DMS53 treated with DMSO at 0.1 percent for 48 hours (cell line): Measurements from ENCODE around the gene GSN.
"Not testable (repeated sequence)": the region's sequence is repeated elsewhere in the genome, so short reads cannot be mapped to it uniquely, and the experiment has no call there.

Source experiments
- DNase-seq: peaks from one replicate; lab custom pipeline; 2025; ENCODE audit not compliant: unreplicated experiment; lab: John Stamatoyannopoulos, UW

GSN gene

DNA sequence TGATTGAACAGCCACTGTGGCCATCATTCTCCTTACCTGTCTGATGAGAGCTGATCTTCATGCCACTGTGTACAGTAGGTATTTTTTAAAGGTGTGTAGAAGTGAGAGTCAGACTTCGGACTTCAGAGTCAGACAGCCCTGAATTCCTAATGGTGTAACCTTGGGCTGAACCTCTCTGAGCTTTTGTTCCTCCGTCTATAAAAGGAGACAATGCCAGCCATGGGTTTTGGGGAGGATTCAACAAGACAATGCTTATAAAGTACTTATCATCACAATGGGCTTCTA, 18.7 kb downstream of the GSN start:
- DNase-seq, result no peak

DNA sequence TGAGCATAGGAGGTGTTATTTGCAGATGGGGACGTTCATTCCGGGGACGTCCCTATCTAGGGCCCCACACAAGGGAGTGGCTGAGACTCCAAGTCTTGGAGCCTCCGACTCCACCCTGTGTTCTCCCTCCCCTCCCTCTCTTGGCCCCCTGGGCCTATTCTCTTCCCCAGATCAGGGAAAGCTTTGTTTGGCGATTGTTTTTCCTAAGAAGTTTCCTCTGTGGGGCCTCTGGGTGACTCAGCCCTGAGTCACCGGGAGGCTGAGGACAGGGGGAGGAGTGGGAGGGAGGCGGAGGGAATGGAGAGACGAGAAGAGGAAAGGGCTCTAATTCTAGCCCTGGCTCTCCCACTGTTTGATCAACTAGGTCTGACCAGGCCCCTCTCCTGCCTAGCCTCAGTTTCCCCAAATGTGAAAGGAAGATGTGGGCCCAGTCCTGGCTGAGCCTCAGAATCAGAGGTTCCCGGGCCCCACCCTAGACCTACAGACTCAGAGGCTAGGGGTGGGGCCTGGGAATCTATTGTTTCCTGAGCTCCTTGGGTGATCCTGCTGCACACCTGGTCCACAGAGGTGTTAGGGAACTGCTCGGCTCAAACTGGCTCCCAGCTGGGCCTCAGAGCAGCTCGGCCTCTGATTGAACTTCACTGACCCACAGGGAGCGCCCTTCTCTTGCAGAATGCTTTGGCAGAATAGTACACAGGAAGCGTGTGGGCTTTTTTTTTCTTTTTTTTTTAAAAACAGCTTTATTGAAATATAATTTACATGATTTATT, 19.2 kb downstream of the GSN start:
- DNase-seq, result peak; percentile 96

DNA sequence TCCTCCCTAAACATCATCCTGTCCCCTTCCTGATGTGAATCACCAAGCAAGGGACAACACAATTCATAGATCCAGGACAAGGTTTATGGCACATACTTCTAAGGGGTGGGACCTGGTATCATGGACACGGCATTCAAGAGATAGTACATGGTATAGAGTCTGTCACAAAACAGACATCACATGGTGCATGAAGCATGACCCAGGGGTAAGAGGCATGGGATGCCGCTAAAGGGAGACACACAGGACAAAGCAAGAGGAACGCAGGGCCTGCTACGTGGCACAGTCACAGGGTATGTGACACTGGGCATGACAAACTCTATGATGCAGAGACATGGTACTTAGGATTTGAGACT, 20.7 kb downstream of the GSN start:
- no peak for DNase-seq

DNA sequence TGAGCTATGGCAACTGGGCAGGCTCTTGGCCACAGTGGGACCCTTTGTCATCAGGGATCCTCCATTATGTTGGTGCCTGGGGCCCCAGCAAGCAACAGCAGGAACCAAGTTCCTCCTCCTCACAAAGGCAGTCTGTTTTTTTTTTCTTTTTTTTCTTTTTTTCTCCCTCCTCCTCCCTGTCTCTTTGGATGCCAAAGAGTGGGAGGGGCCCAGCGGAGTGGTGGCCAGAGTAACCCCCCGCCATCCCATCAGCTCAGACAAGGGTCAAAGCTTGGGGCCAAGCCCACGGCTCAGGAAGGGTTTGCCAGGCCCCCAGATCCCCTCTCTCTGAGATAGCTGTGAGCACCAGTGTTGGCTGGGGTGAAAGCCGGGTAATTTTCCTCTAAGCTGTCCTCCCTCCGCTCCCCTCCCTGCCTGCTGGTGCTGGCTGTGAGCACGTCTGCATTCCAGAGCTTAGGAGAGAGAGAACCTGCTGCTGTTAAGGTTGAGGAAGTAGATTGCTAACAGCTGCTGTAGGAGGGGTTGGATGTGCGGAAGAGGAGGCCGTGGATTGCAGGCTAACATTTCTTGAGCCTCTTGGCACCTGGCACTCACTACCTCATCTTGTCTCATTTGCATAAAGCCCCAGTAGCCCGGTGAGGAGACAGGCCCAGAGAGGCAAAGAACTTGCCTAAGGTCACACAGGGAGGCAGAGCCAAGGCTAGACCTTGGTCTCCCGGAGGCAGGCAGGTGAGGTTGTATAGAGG, 21.2 kb downstream of the GSN start:
- peak; percentile 15 for DNase-seq

DNA sequence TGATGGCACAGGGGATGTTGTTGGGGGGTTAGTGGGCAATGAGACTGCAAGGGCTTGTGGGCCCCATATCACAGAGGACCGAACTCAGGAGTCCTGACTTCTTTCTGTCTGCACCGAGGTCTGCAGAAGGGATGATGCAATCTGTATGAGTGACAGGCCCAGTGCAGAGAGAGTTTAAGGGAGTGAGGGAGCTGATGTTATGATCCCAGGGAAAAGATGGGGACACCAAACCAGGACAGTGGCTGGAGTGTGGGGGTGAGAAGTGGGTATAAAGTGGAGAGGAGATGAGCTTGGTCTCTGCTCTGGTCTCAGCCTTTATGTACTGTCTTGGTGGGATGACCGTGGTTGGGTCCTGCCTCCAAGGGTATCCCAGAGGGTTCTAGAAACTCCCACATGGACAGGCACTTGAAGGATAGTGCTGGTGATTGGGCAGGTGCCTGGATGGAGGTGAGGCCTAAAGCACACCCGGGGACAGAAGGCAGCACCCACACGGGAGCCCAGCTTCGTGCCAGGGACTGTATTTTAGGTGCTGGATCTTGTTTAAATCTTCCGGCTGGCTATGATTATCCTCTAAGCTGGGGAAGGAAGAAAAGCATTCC, 21.9 kb downstream of the GSN start:
- DNase-seq, result no peak

DNA sequence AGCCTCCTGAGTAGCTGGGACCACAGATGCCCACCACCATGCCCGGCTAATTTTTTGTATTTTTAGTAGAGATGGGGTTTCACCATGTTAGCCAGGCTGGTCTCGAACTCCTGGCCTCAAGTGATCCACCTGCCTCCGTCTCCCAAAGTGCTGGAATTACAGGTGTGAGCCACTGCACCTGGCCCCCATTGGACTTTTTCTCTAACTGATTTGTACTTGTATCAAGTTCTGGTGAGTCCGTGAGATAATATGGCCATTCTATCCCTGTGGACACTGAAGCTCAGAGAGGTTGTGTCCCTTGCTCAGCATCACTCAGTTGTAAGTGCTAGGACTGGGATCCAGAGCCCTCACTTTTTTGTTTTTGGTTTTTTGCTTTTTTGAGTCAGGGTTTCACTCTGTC, 23.6 kb downstream of the GSN start:
- not testable (repeated sequence) for DNase-seq

DNA sequence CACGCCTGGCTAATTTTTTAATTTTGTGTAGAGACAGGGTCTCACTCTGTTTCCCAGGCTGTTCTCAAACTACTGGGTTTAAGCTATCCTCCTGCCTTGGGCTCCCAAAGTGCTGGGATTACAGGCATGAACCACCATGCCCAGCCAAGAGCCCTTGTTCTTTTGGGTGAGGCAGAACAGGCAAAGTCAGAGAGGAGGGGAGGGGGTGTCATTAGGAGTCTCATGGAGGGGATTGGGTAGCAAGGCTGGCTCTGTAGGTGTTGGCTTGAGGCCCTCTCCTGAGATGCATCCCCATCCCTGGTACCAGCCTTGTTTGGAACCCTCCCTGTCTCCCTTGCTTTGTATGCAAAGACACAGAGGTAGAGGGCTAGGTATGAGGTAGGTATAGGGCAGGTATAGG, 24.1 kb downstream of the GSN start:
- DNase-seq, result no peak

DNA sequence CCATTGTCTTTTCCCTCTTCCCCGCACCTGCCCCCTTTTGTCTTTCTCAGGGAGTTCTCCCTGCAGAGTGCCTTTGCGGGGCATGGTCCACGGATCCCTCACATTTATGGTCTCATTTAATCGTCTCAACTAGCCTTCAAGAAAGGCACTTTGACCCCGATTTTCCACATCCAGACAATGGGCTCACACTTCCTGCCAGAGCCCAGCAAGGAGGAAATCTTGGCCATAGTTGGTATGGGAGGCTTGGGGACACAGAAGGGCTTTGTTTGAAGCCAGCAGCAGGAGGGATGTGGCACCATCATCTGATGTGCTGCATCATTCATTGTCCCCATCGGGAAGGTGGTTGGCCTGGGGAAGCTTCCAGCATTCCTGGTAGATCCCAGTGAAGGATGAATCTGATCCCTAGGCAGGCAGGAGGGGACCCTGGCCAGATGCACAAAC, 24.9 kb downstream of the GSN start:
- no peak for DNase-seq

DNA sequence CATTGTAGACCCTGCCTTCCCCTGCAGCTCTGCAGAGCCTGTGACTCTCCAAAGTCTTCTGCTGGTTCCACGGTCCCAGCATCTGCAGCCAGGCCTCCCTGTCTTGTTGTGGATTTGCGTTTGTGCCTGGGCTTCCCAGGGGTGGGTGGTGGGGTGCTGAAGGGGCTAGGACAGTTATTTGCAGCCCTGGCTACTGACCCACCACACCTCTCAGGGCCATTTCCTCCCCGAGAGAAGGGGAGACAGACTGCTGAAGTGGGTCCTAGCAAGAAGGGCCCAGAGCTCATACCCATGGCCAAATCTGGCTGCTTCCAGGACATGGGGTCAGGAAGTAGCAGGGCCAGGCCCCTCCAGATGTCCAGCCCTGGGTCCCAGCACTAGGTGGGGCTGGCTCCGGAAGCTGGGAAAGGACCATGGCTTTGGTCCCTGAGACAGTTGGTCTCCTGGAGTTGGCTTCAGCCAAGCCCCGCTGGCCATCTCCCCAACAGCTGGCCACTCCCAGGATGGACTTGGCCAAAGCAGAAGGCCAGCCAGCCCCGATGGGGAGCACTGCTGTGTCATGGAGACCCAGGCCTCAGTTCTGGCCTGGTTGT, 26.3 kb downstream of the GSN start:
- no peak for DNase-seq

DNA sequence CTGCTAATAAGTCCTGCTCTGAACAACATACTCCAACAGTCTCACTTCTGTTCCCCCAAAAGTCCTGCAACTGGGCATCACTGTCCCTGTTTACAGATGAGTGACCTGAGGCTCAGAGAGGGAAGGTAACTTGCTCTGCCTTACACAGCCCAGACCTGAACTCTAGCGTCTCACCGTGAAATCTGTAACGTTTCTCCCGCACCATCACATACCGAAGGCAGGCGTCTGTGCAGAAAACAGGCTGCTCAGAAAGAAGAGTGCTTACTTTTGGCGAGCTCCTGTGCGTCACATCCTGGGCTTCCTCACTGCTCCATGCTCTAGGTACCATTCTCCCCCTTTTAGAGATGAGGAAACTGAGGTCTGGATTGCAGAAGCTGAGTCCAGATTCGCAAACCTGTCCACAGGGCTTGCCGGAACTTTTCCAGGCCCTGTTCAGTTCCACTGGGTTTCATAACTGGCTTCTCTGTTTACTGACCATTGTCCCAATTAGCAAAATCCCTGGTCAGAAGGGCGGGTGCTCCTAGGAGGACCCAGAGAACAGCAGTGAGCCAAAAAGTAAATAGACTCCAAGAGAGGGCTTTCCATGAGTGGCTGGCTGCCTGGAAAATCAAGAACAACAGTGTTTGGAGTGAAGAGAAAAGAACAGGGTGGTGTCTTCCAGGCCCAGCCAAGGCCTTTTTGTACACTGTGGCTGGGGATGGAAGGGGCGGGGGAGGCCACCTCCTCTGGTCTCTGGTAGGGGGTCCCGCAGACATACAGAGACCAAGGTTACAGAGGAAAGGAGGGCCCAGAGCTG, 27.1 kb downstream of the GSN start:
- DNase-seq, result no peak

DNA sequence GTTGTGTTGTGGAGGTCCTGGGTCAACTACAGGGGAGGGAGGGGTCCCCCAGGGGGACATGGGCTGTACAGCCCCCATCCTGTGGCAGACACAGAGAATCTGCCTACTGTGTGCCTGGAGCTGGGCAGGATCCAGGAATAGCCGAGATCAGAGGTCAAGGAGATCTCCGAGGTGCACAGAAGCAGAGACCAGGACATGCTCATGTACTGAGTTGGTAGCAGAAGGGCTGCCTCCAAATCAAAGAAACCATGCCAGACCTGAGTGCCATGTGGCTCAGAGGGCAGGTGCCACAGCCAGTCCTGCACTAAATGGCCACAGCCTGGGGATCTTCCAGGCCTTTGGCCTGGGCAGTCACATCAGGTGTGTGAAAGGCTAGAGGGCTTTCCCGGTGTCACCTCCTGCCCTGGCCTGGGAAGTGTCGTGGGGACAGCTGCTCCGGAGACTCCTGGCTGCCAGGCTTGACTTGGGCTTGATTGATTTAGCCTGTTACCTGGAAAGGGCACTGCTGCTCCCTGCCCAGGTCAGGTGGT, 27.8 kb downstream of the GSN start:
- no peak for DNase-seq

DNA sequence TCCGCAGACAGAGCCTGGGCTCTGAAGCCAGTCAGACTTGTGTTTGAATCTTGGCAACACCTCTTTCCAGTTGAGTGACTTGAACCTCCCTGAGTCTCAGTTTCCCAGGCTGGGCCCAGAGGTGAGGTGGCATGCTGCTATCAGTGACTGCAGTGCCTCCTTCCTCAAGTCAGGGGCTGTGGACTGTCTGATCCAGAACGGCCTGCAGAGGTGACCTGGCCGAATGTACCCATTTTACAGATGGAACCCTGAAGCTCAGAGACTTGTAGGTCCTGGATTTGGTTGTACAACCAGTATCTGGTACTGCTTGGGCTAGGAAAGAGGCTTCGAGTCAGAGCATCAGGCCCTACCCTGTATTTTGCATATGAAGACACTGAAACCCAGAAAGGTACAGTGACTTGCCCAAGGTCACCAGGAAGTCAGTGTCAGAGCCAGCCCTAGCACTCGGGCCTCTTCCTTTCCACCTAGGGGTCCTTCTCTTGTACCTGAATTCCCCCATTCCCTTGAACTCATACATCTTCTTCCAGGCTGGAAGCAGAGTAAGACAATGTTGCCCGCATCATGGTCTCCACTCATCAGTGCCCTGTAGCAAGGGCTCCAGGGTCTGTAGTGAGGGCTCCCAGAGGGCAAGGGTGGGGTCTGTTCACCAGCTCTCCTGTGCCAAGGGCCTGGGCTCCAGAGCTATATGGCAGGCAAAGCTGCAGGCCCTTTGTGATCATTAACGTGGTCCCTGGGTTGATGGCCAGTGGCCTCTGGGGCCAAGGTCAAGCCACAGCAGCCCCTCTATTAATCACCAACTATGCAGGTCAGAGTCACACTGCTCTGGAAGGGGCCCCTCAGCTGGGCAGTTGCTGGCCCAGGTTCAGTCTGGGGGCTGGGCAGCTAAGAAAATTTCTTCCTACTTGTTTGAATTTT, 28.5 kb downstream of the GSN start:
- no peak for DNase-seq

DNA sequence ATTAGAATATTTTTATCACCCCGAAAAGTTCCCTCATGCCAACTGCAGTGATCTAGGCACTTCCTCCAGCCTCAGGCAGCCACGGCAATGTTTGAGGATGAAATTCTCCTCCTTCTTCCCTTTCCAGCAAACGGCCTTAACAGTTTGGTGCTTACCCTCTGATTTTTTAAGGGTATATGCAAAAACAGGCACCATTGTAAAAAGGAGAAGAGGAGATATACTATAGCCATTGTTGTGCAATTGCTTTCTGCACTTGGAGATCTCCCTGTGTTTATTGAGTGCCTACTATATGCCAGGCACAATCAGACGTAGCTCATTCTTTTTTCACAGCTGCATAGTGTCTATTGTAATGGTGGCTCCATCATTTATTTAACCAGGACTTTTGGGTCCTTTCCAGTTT, 29.4 kb downstream of the GSN start:
- no peak for DNase-seq

DNA sequence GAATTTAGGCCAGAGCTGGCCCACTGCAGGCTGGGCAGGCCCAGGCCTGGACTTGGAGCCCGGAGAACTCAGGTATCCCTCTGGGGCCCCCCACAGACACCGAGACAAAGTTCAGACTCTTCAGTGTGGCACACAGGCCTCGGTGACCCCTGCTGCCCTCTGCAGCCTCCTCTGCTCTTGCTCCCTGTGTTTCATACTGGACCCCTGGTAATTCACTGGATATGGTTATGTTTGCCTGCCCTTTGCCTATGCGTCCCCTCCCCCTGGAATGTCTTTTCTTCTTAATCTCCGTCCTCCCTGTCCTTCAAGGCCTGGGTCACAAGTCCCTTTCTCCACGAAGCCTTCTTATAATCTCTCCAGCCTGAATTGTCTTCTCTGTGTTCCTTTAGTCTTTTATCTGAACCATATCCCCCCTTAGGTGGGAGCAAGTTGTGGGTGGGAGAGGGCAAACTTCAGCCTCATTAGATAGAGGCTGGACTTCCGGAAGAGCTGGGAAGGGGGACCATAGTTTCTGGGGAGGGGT, 30.1 kb downstream of the GSN start:
- no peak for DNase-seq

DNA sequence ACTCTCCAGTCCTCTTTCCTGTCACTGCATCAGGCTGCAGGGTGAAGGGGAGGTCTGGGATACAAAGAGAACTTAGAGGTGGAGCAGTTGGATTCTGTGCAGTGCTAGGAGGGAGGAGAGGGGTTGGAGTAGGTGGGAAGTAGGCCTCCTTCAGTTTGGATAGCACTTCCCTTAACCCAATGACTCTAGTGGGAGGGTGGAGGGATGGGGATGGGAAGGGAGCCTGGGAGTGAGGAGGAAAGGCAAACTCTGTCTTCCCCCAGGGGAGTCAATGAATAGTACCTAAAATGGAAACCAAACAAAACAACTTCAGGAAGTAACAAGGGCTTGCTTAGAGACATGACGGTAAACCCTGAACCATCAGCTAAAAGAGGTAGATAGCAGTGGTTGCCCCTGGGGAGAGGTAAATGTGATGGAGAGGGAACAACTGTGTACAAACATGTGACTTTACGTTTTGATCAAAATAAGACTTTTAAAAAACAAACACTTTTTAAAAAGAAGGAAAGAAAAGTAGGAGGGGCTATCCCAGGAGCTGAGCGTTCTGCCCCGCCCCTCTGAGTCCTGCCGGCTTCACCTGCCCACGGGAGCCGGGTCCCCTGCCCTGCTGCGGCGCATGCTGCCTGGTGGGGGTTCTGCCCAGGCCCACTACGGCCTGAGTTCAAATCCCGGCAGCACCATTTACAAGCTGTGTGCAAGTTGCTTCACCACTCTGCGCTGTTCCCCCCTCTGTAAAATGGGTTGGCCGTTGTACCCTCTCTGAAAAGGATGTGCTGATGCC, 30.9 kb downstream of the GSN start:
- no peak for DNase-seq

DNA sequence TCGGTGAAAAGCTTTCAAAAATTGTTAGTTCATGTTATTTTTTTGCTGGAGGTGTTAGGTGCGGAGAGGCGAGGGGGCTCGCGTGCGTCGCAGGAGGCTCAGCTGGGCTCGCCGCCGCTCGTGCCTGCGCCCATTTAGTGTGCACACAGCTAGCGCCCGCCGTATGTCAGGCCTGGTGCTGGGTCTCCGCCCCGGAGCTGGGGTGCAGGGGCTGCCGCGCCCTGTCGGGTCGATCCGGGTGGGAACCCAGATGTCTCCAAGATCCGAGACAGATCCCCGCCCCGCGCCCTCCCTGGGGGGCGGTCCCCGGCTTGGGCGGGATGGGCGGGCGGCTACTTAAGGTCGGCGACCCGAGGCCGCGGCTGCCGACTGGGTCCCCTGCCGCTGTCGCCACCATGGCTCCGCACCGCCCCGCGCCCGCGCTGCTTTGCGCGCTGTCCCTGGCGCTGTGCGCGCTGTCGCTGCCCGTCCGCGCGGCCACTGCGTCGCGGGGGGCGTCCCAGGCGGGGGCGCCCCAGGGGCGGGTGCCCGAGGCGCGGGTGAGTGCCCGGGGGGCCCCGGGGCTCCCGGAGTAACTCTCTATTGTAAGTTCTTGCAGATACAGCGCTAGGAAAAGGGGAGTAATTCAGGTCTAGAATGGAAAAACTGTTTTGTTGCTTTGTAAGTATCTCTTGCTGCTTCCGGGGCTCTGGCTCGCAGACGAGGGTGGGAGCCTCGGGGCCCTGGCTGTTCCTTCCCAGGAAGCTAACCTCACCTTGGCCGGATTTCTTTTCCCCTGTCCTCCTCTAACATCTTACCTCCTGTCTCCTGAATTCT, 31.7 kb downstream of the GSN start:
- DNase-seq, result peak; percentile 10

DNA sequence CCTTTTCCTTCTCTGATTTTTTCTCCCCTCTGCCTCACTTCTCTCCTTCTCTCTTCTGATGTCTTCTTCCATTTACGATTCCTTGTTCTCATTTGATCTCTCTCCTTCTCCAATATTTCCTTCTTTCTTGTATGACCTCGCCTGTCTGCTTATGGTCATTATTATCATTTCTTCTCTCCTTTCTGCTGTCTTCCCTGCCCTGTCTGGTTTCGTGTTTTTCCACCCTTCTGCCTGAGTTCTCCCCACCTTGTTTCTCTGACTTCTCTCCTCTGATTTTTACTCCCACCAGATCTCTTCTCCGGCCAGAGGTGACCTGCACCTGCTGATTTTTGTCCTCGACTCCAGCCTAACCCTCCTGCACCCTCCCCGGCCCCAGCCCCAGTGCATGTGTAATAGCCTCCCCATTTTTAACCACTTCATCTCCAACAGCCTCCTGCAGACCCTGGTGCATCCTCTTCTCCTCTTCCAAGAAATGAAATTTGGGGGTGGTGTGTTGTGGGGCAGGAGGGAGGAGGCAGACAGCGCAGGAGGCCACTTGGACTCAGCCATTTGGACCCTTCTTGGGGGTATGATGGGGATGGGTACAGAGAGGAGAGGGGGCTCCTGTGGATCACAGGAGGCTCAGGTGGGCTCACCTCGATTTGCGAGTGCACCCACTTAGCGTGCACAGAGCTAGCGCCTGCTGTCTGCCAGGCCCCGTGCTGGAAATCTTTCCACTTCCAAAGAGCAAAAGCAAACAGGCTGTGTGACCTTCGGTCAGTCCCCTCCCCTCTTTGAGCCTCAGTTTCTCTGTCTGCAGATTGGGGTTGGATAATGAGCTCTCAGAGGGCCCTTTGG, 32.5 kb downstream of the GSN start:
- DNase-seq, result no peak
